KMS-11 (cell line): ENCODE data around the gene VPS33B.
"Not testable (repeated sequence)": the region's sequence is repeated elsewhere in the genome, so short reads cannot be mapped to it uniquely, and the experiment has no call there.

ENCODE experiments used
- H2AFZ ChIP-seq: fragments of 200-600 bp; sonication (generic); 2 replicates; pipeline ENCODE4 v1.6.1; 2016; ENCODE audit warnings: antibody characterized with exemption, mixed run types, low read depth
- H3K27ac ChIP-seq: fragments of 200-600 bp; sonication (generic); 2 replicates; pipeline ENCODE4 v1.6.1; 2016; ENCODE audit warnings: mild to moderate bottlenecking, mixed run types
- H3K27me3 ChIP-seq: fragments of 200-600 bp; sonication (generic); 2 replicates; pipeline ENCODE4 v1.6.1; 2017; ENCODE audit warnings: mild to moderate bottlenecking, low read depth, mixed run types, moderate library complexity; ENCODE audit not compliant: insufficient read depth
- H3K36me3 ChIP-seq: fragments of 200-600 bp; sonication (generic); 2 replicates; pipeline ENCODE4 v1.6.1; 2017; ENCODE audit warnings: mild to moderate bottlenecking, mixed run types; ENCODE audit not compliant: insufficient read depth
- H3K4me1 ChIP-seq: fragments of 200-600 bp; sonication (generic); 2 replicates; pipeline ENCODE4 v1.6.1; 2016; ENCODE audit warnings: mild to moderate bottlenecking, low read depth, mixed run types; ENCODE audit not compliant: poor library complexity, severe bottlenecking
- H3K4me2 ChIP-seq: fragments of 200-600 bp; sonication (generic); 2 replicates; pipeline ENCODE4 v1.7.0; 2016; ENCODE audit warnings: mild to moderate bottlenecking, mixed run types
- H3K4me3 ChIP-seq: fragments of 200-600 bp; sonication (generic); IDR thresholded peaks from 2 replicates; pipeline ENCODE4 v1.6.1; 2017; ENCODE audit warnings: low read depth, low read length, mixed read lengths; ENCODE audit not compliant: insufficient read depth
- H3K79me2 ChIP-seq: fragments of 200-600 bp; sonication (generic); 2 replicates; pipeline ENCODE4 v1.6.1; 2016; ENCODE audit warnings: low read depth, mixed run types; ENCODE audit not compliant: insufficient read depth
- H3K9ac ChIP-seq: fragments of 200-600 bp; sonication (generic); 2 replicates; pipeline ENCODE4 v1.6.1; 2016; ENCODE audit warnings: mild to moderate bottlenecking, mixed run types
- H4K20me1 ChIP-seq: fragments of 200-600 bp; sonication (generic); 2 replicates; pipeline ENCODE4 v1.6.1; 2016; ENCODE audit warnings: mild to moderate bottlenecking, mixed run types; ENCODE audit not compliant: insufficient read depth
- TF ChIP-seq, protein P1 (sequence below): fragments of 200-600 bp; sonication (generic); conservative IDR thresholded peaks from 2 replicates; pipeline ENCODE4 v1.6.1; 2017; ENCODE audit warnings: low read depth, mild to moderate bottlenecking, antibody characterized with exemption, low read length, moderate library complexity, mixed read lengths

The VPS33B gene

DNA sequence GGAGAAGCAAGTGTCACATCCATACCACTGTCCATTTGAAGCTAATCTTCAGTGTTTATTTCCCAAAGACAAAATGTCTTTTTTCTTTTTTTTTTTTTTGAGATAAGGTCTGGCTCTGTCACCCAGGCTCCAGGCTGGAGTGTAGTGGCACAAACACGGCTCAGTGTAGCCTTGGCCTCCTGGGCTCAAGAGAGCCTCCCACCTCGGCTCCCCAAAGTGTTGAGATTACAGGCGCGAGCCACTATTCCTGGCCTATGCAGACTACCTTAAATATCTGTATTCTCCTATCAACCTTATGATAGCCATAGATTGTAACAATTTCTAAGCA is 27.7 kb upstream of the VPS33B start:
- H3K79me2 ChIP-seq: no peaks in the 10 kb centered on the region
- H3K27ac ChIP-seq: no peak overlapping the region
- no peaks in the 10 kb centered on the region for H3K27me3 ChIP-seq
- H3K4me3 ChIP-seq: no peak overlapping the region
- TF ChIP-seq, protein P1, sequence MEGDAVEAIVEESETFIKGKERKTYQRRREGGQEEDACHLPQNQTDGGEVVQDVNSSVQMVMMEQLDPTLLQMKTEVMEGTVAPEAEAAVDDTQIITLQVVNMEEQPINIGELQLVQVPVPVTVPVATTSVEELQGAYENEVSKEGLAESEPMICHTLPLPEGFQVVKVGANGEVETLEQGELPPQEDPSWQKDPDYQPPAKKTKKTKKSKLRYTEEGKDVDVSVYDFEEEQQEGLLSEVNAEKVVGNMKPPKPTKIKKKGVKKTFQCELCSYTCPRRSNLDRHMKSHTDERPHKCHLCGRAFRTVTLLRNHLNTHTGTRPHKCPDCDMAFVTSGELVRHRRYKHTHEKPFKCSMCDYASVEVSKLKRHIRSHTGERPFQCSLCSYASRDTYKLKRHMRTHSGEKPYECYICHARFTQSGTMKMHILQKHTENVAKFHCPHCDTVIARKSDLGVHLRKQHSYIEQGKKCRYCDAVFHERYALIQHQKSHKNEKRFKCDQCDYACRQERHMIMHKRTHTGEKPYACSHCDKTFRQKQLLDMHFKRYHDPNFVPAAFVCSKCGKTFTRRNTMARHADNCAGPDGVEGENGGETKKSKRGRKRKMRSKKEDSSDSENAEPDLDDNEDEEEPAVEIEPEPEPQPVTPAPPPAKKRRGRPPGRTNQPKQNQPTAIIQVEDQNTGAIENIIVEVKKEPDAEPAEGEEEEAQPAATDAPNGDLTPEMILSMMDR: peak; percentile 44
- peaks cover 19% of the 10 kb centered on the region for H3K4me1 ChIP-seq
- no peak overlapping the region for H3K9ac ChIP-seq
- H3K36me3 ChIP-seq: no peaks in the 10 kb centered on the region
- peak overlapping the region; percentile 11; the same call in 1 of the 2 replicates for H3K4me2 ChIP-seq
- no peaks in the 10 kb centered on the region for H4K20me1 ChIP-seq
- H2AFZ ChIP-seq: no peak overlapping the region; the same call in 1 of the 2 replicates

DNA sequence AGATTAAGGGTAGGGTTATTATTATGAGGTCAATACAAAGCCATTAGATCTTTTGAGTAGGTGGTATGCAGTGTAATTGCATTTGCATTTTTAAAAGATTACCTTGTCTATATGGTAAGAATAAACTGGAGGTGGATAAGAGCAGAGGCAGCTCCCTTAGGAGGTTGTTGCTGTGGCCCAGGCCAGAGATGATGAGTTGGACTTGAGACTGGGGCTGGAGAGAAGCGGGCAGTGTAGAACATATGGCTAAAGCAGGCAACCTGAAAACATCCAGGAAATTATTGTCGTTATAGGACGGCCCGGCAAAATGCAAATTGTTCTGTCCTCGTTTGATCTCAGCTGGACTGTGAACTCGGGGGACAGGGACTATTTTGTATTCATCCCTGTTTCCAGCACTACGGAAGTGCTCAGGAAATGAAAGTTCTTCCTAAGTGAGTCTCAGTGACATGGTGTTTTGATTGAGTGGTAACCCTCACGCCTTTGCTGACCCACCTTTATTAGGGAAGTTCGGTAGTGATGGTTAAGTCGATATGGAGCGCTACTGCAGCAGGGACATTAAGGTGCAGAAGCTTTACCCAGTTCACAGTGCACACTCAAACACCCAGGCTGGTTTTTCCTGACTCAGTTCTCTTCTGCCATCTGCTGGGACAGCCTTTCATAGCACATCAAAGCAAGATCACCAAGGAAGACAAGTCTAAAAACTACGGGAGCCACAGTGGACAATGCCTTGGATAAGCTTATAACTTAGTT is 27.2 kb upstream of the VPS33B start:
- Histone ChIP-seq H2AFZ (no peak overlapping the region; the same call in 1 of the 2 replicates), H3K27ac (no peak overlapping the region), H3K27me3 (no peaks in the 10 kb centered on the region), H3K4me2 (peak overlapping the region; percentile 11; the same call in 1 of the 2 replicates), H3K4me1 (peaks cover 21% of the 10 kb centered on the region), H3K36me3 (no peaks in the 10 kb centered on the region), H4K20me1 (no peaks in the 10 kb centered on the region), H3K4me3 (no peak overlapping the region), H3K9ac (no peak overlapping the region), H3K79me2 (no peaks in the 10 kb centered on the region)
- TF ChIP-seq, protein P1: peak; percentile 78

DNA sequence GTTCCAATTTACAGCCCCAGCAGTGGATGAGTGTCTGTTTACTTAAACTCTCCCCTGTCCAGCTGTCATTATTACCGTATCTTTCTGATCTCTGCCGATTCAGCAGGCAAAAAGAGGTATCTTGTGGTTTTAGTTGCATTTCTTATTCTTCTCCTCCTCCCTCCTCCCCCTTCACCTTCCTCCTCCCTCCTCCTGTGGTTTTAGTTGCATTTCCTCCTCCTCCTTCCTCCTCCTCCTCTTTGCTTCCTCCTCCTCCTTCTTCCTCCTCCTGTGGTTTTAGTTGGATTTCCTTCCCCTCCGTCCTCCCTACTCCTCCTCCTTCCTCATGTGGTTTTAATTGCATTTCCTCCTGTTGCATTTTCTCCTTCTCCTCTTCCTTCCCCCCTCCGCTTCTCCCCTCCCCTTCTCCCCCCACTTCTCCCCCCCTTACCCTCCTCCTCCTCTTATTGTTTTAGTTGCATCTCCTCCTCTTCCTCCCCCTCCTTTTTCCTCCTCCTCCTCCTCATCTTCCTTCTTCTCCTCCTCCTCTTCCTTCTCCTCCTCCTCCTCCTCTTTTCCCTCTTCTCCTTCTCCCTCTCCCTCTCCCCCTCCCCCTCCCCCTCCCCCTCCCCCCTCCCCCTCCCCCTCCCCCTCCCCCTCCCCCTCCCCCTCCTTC is 25.3 kb upstream of the VPS33B start:
- Histone ChIP-seq H3K27me3 (no peaks in the 10 kb centered on the region), H3K9ac (no peak overlapping the region), H3K79me2 (no peaks in the 10 kb centered on the region), H2AFZ (no peak overlapping the region), H3K4me1 (peaks cover 26% of the 10 kb centered on the region), H3K4me3 (no peak overlapping the region), H4K20me1 (no peaks in the 10 kb centered on the region), H3K36me3 (no peaks in the 10 kb centered on the region), H3K27ac (peak overlapping the region; percentile 20; the same call in 1 of the 2 replicates), H3K4me2 (peak overlapping the region; percentile 67; the same call in 1 of the 2 replicates)
- TF ChIP-seq, protein P1: no peak

DNA sequence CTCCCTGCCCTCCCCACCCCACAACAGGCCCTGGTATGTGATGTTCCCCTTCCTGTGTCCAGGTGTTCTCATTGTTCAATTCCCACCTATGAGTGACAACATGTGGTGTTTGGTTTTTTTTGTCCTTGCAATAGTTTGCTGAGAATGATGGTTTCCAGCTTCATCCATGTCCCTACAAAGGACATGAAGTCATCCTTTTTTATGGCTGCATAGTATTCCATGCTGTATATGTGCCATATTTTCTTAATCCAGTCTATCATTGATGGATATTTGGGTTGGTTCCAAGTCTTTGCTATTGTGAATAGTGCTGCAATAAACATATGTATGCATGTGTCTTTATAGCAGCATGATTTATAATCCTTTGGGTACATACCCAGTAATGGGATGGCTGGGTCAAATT is 23.7 kb upstream of the VPS33B start:
- not testable (repeated sequence) for H3K9ac ChIP-seq

DNA sequence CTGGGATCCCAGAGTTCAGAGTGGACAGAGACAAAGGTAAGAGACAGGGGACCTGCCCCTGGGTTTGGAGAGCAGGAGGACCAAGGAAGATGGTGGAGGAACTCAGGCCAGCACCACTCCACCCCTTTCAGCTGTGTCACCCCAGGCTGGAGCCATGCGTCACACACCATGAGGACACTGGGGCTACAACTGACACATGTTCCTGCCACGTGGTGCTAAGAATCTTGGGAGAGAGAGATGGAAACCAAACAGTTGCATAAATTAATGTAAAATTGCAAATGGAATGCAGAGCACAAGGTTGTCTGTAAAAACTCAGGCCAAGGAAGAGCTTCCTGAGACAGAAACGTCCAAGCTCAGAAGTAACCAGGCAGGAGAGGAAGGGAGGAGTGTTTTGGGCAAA is 22.7 kb upstream of the VPS33B start:
- no peak overlapping the region for H3K27ac ChIP-seq
- no peaks in the 10 kb centered on the region for H4K20me1 ChIP-seq
- no peak overlapping the region for H3K9ac ChIP-seq
- H3K4me1 ChIP-seq: peaks cover 26% of the 10 kb centered on the region
- no peaks in the 10 kb centered on the region for H3K36me3 ChIP-seq
- H3K4me3 ChIP-seq: no peak overlapping the region
- no peak overlapping the region for H3K4me2 ChIP-seq
- TF ChIP-seq, protein P1: no peak
- H3K79me2 ChIP-seq: no peaks in the 10 kb centered on the region
- H2AFZ ChIP-seq: no peak overlapping the region
- no peaks in the 10 kb centered on the region for H3K27me3 ChIP-seq

More for the DNA sequence above, 23.7 kb upstream of the VPS33B start:
- H3K4me1 ChIP-seq: peaks cover 26% of the 10 kb centered on the region
- not testable (repeated sequence) for H3K4me2 ChIP-seq, H3K27ac ChIP-seq, H3K79me2 ChIP-seq, H2AFZ ChIP-seq, H3K36me3 ChIP-seq, H3K4me3 ChIP-seq, H4K20me1 ChIP-seq, H3K27me3 ChIP-seq
